Measurements from ENCODE around the gene FAM3C.

FAM3C gene

GRCh38 chr7:121410829-121411596 is 14.9 kb upstream of the FAM3C start:
- DNase-seq (ENCODE audit: low spot score), result no peak

GRCh38 chr7:121406944-121407343 is 10.8 kb upstream of the FAM3C start:
- no peak for DNase-seq (ENCODE audit: low spot score)

DNA sequence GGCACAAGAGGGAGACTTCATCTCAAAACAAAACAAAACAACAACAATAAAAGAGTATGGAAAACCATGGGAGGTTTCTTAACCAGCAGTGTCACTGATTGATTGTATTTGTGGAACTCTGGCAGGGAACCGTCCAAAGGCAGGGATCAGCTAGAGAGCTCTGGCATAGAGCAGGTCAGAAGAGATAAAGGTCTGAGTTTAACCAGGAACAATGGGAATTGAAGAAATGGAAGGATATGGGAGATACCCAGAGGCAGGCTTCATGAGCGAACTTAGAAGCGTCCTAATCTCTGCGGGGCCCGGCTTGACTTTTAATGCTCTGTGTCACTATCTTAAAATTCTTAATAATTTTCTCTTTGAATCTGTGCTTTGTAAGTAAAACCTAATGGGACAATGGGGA is 10.4 kb upstream of the FAM3C start:
- DNase-seq (ENCODE audit: low spot score), result no peak

- DNase-seq (ENCODE audit: low spot score), result no peak
Observed at GRCh38 chr7:121404348-121404747, 8.2 kb upstream of the FAM3C start.

DNA sequence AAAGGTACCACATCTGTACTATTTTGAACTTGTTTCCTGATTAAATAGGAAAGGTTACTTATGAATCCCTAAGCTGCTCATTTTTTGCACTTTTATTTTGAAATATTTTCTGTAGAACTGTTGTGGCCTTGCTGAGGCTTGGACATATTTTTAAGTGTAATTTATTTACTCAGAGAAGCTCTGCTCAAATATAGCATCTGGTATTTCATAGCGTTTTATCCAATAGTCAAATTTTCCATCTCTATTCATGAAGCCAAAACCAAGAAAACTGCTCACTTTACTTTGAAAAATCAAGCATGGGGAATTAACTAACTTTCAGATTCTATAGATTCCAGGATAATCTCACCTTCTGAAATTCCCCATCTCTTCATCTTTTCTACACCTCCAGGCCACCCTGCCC is 6.6 kb upstream of the FAM3C start:
- DNase-seq (ENCODE audit: low spot score), result no peak

- no peak for DNase-seq (ENCODE audit: low spot score)
Observed at GRCh38 chr7:121401896-121402295, 5.8 kb upstream of the FAM3C start.

DNA sequence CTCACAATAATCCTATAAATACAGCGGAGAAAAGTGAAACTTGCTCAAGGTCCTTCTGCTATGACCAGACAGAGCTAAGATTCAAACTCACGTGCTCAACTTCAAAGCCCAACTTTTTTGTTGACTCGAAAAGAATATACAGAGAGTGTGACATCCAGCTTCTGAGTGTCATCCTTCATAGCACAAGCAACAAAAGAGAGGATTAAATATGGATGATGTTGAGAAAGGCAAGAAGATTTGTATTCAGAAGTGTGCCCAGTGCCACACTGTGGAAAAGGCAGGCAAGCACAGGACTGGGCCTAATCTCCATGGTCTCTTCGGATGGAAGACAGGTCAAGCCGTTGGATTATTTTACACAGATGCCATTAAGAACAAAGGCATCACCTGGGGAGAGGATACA is 2.1 kb upstream of the FAM3C start:
- peak; percentile 48 for DNase-seq (ENCODE audit: low spot score)

GRCh38 chr7:121397822-121398221 is 1.7 kb upstream of the FAM3C start:
- DNase-seq (ENCODE audit: low spot score), result no peak

DNA sequence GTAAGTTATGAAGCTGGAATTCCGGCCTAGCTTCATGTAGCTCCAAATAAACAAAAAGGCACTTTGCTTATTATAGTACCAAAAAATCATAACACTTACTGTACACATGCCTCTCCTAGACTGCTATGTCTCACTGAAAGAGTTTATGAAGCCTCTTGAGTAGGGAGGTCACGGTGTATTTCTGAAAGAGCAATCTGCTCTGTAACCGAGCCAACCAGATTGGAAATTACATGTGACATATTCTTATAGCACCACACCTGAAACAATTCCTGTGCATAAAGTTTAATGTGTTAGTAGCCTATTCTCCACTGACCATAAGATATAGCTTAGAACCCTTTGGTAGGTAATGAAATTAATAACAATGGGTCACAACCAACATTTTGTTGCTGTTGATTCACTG is 1.3 kb upstream of the FAM3C start:
- DNase-seq (ENCODE audit: low spot score), result no peak

DNA sequence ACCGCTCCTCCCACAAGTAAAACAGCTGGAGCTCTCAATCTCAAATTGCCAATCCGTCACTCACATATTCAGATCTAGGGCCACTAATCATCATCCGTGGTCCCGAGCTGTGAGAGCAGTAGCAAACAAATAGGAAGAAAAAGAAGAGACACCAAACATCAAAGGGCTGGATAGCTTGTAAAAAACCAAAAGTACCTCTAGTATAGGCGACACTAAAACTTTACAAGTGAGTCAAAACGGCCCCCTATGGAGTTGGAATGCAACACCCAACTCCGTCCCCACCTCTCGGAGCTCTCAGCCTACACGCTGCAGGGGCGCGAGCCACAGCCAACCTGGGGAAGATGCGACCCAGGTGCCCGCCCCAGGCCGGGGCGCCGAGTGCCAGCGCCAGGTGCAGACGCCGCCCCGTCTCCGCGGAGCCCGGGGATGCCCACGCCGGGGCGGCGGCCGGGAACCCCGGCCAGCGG is 581 bp downstream of the FAM3C start:
- DNase-seq (ENCODE audit: low spot score), result peak; percentile 33

GRCh38 chr7:121394709-121395140 is 1.4 kb downstream of the FAM3C start:
- DNase-seq (ENCODE audit: low spot score), result no peak

- DNase-seq (ENCODE audit: low spot score), result no peak
Observed at GRCh38 chr7:121393005-121393366, 3.1 kb downstream of the FAM3C start.

DNA sequence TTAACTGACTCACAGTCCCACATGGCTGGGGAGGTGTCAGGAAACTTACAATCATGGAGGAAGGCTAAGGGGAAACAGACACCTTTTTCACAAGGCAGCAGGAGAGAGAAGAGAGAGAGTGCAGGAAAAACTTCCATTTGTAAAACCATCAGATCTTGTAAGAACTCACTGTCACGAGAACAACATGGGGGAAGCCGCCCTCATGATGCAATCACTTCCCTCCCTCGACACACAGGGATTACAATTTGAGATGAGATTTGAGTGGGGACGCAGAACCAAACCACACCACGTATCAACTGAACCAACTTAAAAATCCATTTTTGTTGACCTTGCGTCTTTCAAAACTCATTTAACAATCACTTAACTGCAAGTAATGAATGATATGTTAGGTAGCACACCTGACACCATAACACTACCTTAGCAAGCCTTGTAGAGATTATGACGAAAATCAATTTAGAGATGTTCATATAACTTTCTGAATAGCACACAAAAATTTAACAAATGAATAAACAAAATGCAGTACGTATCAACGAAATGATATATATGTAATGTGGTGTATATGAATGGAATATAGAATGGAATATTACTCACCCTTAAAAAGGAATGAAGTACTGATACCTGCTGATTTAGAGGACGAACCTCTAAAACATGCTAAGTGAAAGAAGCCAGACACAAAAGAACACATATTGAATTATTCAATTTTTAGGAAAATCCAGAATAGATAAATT is 3.7 kb downstream of the FAM3C start:
- no peak for DNase-seq (ENCODE audit: low spot score)

- no peak for DNase-seq (ENCODE audit: low spot score)
Observed at GRCh38 chr7:121391686-121392085, 4.4 kb downstream of the FAM3C start.

GRCh38 chr7:121390617-121391016 is 5.5 kb downstream of the FAM3C start:
- no peak for DNase-seq (ENCODE audit: low spot score)

- DNase-seq (ENCODE audit: low spot score), result no peak
Observed at GRCh38 chr7:121390109-121390508, 6.0 kb downstream of the FAM3C start.

GRCh38 chr7:121388950-121389349 is 7.2 kb downstream of the FAM3C start:
- DNase-seq (ENCODE audit: low spot score), result no peak

DNA sequence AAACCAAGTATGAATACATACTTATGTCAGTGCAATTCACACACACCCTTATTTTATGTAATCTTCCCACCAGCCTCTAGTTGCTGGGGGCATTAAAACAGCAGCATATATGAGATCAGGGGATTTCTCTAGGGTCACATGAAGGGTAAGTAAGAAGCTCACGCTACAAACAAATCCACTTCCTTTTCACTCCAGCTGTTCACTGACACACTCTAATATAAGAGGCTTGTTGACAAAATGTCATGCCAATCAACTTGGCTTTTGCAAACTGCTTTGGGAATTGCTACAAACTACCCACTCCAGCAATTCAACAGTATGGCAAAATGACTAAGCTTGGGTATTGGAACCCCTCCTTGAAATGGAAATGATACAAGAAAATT is 10.3 kb downstream of the FAM3C start:
- no peak for DNase-seq (ENCODE audit: low spot score)

DNA sequence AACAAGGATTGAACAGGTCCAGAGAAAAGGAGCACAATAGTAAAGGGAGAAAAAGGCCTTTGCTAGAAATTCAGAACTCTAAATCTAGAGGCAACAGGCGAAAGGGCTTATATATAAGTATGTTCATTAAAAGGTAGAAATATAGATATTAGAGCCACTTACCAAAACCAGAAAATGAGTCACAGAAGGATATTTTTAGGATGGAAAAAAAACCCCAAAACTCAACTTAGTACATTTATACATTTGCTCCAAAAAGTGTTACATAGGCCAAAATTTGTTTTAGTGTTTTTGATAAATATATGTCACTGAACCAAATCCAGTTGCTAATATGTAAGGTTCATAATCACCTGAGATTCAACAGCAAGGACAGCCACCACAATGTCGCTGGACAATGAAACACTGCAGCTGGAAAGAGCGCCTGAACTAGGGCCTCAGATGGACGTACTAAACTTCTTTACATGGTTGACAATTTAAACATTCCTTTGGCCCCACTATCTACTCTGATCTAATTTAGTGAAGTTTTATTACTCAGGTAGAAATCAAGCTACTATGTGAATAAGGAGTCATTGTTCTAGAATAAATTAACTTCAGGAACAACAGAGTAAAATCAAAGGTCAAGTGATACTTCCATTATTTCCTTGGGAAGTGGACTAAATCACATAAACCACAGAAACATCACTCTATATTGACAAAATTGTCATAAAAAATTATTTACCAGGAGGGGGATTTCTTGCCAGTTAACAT is 10.9 kb downstream of the FAM3C start:
- no peak for DNase-seq (ENCODE audit: low spot score)

DNA sequence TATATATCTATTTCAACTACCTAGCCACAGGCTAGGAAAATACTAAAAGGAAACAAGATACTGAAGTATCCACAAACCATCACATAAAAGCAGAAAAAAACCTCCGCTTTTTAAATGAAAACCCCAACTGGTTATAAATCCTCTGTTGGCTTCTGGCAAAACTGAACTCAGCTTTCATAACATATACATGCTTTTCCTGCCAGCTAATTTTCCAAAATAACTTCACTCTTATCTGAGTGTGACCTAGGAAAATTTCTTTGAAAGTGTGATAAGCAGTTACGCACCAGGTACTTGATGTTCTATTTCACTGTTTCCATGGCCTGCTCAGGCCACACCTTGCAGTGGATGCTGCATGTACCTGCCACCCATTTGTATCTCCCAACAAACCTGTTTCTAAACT is 11.8 kb downstream of the FAM3C start:
- DNase-seq (ENCODE audit: low spot score), result no peak

DNA sequence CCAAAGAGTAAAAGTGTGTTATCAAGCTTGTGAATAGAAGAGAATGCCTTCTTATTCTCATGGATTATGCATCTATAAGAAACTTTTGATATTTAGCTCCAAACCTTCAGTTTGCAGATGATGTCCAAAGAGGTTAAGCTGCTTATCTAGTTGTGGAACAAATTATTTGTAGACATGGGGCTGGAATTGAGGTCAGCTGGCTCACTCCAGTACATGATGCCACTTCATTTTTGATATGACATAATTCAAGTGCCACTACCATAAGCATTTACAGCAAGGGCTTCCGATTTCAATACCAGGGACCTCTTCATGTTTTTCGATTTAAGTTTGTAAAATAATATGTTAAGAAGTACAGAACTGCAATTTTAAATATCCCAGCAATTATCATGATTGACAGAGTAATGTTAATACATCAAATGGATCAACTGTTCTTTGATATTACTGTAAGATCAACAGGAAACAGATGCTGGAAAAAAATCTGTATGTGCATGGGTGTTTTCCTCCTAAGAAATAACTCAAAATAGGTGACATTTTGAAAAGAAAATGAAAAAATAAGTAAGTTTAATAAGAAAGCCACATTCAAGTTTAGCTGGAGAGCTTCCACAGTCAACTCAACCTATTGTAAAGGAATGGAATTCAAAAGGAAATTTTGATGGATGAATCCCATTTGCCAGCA is 12.7 kb downstream of the FAM3C start:
- DNase-seq (ENCODE audit: low spot score), result no peak

GRCh38 chr7:121382473-121382872 is 13.6 kb downstream of the FAM3C start:
- DNase-seq (ENCODE audit: low spot score), result no peak
